NCI-H2081 treated with DMSO at 0.1 percent for 48 hours (cell line): Measurements from ENCODE around the gene KCNT1.
"Not testable (repeated sequence)": the region's sequence is repeated elsewhere in the genome, so short reads cannot be mapped to it uniquely, and the experiment has no call there.

ENCODE experiments used
- DNase-seq: peaks from one replicate; lab custom pipeline; 2025; lab: John Stamatoyannopoulos, UW

KCNT1 gene

GRCh38 chr9:135701959-135702721 is at the start of gene KCNT1:
Gene KCNT1, plus strand, starts transcription at chr9:135702185. Its CDS starts 74 bp downstream, at chr9:135702259.
- no peak for DNase-seq

DNA sequence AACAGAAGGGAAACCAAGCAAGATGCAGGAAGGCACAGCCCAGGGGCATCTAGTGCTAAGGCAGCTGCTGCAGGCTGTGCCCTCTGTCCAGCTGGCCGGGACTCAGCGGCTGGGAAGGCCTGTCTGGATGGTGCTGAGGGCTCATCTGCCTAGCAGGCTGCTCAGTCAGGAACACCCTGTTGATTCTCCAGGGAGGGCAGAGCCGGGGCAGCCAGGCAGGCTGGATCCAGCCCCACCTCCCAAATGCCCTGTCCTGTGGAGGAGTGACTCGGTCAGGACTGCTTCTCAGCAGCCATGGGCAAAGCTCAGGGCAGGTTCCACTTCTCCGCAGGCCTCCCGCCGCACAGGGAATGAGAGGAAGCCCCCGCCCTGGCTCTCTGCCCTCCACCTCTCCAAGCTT is 46.7 kb upstream of the KCNT1 start:
- DNase-seq = no peak

GRCh38 chr9:135657416-135657815 is 44.6 kb upstream of the KCNT1 start:
- no peak for DNase-seq

DNA sequence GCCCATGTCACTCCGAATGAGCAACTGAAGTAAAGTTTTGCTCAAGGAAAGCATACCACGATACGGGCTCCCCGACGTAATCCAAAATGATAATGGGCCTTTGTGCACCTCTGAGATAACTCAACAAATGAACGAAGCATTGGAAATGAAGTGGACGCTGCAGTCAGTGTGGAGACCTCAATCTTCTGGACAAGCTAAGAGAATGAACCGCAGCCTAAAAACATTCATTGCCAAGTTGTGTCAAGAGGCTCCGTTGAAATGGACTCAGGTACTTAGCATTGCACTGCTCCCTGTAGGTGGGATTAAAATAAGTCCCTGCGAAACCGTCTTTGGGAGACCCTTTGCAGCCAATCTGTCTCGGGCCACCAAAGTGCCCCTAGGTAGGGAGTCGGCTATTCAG is 42.7 kb upstream of the KCNT1 start:
- no peak for DNase-seq

GRCh38 chr9:135660407-135660806 is 41.6 kb upstream of the KCNT1 start:
- DNase-seq = no peak

GRCh38 chr9:135661816-135662560 is 40.0 kb upstream of the KCNT1 start:
- DNase-seq = no peak

- no peak for DNase-seq
Observed at GRCh38 chr9:135662758-135663450, 39.1 kb upstream of the KCNT1 start, which contains the start of gene LCN9. Gene LCN9, plus strand, starts transcription at chr9:135663309. Its CDS starts 13 bp downstream, at chr9:135663322.

DNA sequence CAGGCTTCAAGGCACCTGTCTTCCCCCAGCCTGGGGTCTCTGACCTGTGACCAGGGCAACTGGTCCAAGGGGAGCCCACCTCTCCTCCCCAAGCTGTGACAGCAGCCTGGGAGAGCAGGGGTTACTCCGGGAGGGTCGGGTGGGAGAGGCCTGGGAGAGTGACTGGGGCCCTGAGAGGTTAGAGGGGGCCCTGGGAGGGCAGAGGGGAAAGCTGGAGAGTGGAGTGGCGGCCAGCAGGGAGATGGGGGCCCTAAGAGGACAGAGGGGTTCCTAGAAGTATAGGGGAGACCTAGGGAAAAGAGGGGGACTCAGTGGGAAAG is 38.6 kb upstream of the KCNT1 start:
- no peak for DNase-seq

DNA sequence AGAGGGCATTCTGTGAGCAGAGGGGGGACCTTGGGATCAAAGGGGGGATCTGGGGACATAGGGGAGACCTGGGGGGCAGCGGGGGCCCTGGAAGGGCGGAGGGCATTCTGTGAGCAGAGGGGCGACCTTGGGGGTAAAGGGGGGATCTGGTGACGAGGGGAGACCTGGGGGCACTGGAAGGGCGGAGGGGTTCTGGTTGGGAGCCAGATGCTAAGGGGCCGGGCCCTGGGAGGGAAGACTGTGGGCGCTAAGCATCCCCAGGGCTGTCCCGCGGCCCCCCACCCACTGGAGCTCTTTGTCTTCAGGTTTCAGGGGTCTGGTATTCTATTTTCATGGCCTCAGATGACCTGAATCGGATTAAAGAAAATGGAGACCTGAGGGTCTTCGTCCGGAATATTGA is 38.1 kb upstream of the KCNT1 start:
- no peak for DNase-seq

- no peak for DNase-seq
Observed at GRCh38 chr9:135664266-135664665, 37.7 kb upstream of the KCNT1 start.

- no peak for DNase-seq
Observed at GRCh38 chr9:135664801-135665794, 36.9 kb upstream of the KCNT1 start.

DNA sequence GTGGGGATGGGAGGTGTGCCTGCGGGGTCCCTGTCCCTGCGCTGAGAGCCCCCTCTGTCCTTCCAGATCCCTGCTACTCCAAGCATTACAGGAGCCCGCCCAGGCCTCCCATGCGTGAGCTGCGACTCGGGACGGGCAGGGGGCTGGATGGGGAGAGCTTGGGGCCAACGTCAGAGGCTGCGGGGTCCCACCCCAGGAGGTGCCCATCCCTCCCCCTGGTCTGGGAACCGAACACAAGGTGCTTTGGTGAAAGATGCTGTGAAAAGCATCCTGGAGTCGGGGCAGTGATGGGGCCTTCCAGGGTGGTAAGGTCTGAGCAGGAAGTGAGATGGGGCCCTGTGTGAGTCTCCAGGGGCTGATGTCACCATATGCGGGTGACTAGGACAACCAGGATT is 36.2 kb upstream of the KCNT1 start:
- no peak for DNase-seq

GRCh38 chr9:135666534-135667462 is 35.2 kb upstream of the KCNT1 start:
- no peak for DNase-seq

GRCh38 chr9:135667463-135668001 is 34.5 kb upstream of the KCNT1 start:
- DNase-seq = no peak

- not testable (repeated sequence) for DNase-seq
Observed at GRCh38 chr9:135669018-135669417, 33.0 kb upstream of the KCNT1 start.

- no peak for DNase-seq
Observed at GRCh38 chr9:135669616-135670285, 32.2 kb upstream of the KCNT1 start.

DNA sequence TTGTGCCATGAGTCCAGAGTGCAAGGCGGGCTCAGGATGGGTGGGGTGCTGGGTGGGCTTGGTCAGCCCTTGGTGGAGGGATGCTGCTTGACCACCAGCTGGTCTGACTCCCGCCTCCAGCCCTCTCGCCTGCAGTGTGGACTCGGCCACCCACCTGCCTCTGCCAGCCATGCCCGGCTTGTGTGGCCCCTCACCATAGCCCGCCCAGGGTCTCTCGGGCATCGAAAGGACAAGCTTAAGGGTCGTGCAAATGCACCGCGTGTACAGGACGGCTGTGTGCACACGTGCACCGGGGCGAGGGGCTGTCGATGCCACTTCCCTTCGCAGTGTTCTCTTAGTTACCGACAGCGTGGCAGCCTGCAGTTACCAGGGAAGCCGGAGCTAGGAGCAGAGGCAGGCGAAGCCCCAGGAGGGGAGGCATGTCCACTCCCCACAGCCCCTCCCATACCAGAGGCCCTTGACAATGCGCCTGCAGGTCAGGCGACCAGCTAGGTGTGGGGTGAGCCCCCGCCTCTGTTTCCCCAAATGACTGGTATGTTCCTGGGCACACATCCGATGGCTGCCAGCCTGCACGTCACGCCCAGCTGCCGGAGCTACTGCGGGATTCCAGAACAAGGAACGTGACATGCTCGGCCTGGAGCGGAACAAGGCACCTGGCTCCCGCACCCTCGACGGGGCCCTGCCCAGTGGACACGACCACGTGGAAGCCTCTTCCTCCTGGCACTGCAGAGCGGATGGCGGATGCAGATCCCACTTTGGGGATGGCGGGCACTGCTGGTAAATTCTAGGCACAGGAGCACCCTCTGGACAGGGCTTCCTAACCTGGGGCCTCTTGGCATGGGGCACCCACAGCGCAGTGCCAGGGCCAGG is 31.0 kb upstream of the KCNT1 start:
- DNase-seq = no peak

- no peak for DNase-seq
Observed at GRCh38 chr9:135671591-135672041, 30.4 kb upstream of the KCNT1 start.

DNA sequence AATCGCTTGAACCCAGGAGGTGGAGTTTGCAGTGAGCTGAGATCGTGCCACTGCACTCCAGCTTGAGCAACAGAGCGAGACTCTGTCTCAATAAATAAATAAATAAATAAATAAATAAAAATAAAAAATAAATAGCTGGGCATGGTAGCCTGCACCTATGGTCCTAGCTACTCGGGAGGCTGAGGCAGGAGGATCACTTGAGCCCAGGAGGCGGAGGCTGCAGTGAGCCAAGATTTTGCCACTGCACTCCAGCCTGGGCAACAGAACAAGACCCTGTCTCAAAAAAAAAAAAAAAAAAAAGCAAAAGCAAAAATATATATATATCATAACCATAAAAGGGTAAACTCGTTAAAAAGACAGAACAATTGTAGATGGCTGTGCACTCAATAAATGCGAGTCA is 29.2 kb upstream of the KCNT1 start:
- DNase-seq = not testable (repeated sequence)
